GM21528 (cell line): ENCODE measurements around the gene ZFYVE28.
A peak's percentile ranks its signal among the peaks of the same experiment; 100 is the strongest.
"Not testable (repeated sequence)": the region's sequence is repeated elsewhere in the genome, so short reads cannot be mapped to it uniquely, and the experiment has no call there.

Experiments used
- ATAC-seq: cut with Tn5 transposase; IDR thresholded peaks from one replicate; pipeline ENCODE4 v1.9.1; 2021; ENCODE audit warnings: mild to moderate bottlenecking, moderate library complexity; ENCODE audit not compliant: unreplicated experiment, low FRiP score

Gene ZFYVE28

DNA sequence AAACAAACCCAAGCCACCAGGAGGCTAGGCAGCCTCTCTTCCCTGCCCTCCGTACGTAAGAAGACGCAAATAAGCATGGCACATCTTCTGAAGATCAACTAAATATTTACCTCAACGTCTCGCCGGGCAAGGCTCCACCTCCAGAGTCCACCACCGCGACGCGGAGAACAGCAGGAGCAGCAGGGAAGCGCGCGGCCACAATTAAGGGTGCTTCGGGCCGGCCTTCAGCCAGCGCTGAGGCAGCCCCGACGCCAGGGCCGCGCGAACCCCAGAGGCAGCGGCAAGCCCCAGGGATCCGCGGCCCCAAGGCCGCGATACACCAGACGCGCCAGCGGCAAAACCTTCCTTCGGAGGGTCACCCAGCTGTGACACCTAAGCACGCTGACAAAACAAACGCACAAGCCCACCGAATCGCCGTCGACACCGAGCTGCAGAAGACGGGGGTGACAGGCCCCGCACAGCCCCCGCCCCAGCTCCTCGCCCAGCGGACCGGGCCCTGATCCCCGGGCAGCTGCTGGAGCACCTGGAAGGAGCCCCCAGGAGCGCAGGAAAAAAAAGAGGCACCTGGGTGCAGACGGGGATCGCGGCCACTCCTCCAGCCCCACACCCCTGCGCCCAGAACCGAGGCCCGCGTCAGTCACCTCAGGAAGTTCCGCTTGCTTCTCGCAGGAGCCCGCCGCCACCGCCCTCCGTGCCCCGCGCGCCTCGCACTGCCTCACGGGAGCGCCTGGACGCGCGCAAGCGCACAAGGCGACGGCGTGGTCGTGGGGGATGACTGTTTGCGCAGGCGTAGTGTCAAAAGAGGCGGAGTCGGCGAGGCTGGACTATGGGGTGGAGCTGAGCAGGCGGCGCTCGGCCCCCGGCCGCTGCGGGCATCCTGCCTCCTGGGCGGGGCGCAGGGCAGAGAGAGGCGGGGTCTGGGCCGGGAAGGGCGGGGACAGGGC lies 176.8 kb downstream of the ZFYVE28 start, which contains the start of the genes HAUS3 and POLN:
HAUS3 (minus strand) TSS at position 712 of the 944 bp plus-strand sequence. CDS start 1,175 bp downstream, outside the sequence.
POLN (minus strand) TSS at position 712 of the 944 bp plus-strand sequence. CDS start 12,890 bp downstream, outside the sequence.
- peak; percentile 90 for ATAC-seq

DNA sequence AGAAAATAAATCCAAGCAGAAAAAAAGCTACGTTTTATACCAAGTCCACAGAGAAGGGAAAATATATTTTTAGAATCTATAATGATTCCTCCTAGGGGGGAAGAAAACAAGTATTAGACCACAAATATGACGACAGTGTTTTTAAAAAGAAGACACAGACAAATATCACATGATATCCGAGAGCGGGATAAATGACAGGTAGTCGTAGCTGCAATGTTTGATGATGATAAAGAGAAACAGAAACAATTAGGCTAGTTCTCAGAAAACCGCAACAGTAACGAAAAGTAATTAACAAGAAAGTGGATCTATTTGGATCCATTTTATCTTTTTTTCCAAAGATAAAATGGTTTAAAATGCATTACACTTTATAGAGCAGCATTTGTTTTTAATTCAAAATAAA lies 177.4 kb downstream of the ZFYVE28 start:
- no peak for ATAC-seq

DNA sequence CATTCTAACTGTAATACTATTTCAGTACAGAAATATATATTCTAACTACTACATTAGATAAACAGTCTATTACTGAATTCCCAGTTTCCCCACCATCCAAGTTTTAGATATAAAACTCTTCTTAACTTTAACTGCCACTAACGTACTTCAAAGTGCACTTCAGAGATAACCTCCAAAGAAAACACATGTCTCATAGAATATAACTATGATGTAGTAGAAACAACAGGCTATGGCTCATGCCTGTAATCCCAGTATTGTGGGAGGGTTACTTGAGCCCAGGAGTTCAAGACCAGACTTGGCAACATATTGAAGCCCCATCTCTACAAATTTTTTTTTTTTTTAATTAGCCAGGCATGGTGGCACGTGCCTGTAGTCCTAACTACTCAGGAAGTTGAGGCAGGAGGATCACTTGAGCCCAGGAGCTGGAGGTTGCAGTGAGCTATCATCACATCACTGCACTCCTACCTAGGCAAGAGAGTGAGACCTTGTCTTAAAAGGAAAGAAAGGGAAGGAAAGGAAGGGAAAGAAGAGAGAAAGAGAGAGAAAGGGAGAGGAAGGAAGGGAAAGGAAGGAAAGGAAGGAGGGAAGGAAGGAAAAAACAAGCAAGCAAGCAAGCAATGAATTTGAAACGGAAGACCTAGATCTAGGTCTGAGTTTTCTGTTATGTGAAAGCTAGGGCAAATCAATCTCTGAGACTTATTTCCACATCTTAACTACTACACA lies 181.3 kb downstream of the ZFYVE28 start:
- no peak for ATAC-seq

DNA sequence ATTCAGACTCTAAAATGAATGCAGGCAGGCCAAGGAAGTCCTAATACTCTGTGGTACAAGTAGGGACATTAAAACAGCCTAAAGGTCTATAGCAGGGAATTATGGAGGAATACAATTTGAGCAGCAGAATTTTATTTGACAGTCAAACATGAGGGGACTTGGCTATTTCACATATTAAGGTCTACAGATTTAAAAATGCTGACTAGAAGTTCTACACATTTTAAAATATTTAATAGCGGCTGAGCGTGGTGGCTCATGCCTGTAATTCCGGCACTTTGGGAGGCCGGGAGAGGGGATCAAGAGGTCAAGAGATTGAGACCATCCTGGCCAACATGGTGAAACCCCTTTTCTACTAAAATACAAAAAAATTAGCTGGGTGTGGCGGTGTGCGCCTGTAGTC lies 187.4 kb downstream of the ZFYVE28 start:
- ATAC-seq = no peak

DNA sequence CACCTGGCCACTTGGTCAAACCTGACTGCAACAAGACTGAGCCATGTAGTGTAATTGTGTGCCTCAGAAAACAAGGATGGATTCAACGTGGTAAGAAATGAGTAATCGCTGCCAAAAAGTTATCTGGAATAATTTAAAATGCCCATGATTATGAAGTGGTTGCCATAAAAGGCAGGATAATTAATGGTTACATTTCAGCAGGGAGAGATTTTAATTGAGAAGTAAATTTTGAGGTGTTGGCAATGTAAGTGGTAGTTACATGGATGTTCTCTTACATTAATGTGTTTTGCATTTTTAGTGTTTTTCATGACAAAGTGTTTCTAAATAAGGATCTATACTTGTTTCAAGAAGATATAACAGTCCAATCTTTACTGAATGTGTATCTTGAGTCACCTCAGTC lies 192.2 kb downstream of the ZFYVE28 start:
- ATAC-seq = no peak

DNA sequence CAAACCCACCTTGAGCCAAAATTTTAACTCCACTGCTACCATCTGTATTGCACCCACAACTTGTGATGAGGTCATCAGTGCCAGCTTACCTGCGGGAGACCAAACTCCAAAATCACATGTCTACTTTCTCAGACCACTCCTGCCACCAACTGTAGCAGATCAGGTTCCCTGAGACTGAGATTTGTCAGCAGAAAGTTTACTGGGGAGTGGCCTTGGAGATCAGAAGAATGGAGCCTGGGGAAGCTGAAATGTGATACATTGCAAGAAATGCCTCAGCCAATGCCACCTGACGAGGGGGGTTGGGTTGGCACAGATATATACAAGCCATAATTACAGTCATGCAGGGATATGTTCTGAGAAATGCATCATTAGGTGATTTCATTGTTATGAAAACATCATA lies 195.6 kb downstream of the ZFYVE28 start:
- ATAC-seq = no peak

DNA sequence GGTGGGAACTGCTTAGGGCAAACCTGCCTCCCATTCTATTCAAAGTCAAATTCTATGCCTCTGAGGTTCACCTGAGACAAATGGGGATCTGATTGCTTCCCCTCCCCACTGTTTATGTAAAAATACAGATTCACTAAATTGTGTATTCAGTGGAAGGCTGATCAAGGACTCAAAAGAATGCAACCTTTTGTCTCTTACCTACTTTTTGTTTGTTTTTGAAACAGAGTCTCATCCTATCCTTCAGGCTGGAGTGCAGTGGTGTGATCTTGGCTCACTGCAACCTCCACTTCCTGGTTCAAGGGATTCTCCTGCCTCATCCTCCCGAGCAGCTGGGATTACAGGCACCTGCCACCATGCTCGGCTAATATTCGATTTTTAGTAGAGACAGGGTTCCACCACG lies 197.1 kb downstream of the ZFYVE28 start:
- ATAC-seq = not testable (repeated sequence)

DNA sequence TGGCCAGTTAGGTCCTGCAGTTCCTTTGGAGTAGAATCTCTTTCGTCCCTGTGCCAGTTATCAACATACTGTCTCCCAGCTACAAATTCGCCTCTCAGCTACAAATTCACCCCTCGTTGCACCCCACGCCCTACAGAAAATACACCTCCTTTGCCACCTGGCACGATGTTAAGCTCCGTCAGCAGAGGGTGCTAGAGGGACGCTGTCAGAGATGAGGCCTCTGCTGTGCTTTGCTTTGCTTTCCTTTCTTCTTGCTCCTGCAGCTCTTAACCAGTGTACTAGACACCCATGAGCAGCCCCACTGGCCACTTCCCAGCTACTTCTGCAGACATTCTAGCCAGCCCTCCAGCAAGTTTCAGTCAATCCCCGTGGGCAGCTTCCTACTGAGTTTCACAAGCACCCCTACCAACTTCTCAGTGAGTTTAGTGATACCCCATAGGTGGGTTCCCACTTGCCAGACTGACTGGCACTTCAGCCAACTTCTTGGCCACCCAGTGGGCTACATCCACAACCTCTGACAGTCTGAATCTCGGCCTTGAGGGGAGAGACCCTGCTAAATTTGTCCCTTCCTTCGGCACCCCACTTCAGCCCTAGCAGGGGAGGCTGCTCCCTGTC lies 198.3 kb downstream of the ZFYVE28 start:
- ATAC-seq = no peak
